Neural cell (in vitro differentiated cells): Measurements from ENCODE around the gene RSF1. TPM values are rescaled to one million over a fixed set of nuclear protein-coding genes. Genes with fewer than 3 reads are reported as not detected.
A peak's percentile ranks its signal among the peaks of the same experiment; 100 is the strongest.

ENCODE experiments used
- H2AFZ ChIP-seq: fragments of 200-600, 300-800 bp; sonication (generic), shearing (Covaris generic); 2 replicates; pipeline ENCODE4 v1.6.0; 2014; ENCODE audit warnings: low read depth, mild to moderate bottlenecking, antibody characterized with exemption, low read length, moderate library complexity
- H3F3A ChIP-seq: fragments of 200-600 bp; shearing (Covaris generic); 2 replicates; pipeline ENCODE4 v1.6.1; 2016; ENCODE audit warnings: mild to moderate bottlenecking, moderate library complexity, mixed read lengths, antibody characterized with exemption, low read length; ENCODE audit not compliant: insufficient read depth, poor library complexity, severe bottlenecking
- H3K27ac ChIP-seq: fragments of 200-600, 300-800 bp; sonication (generic), shearing (Covaris generic); 2 replicates; pipeline ENCODE4 v1.5.1; 2014; ENCODE audit warnings: mild to moderate bottlenecking, low read length, moderate library complexity
- H3K27me3 ChIP-seq: fragments of 300-800, 200-600 bp; sonication (generic), shearing (Covaris generic); 2 replicates; pipeline ENCODE4 v1.6.0; 2014; ENCODE audit warnings: mild to moderate bottlenecking, low read depth, low read length, moderate library complexity; ENCODE audit not compliant: insufficient read depth
- H3K36me3 ChIP-seq: fragments of 300-800, 200-600 bp; sonication (generic), shearing (Covaris generic); 2 replicates; pipeline ENCODE4 v1.5.1; 2014; ENCODE audit warnings: mild to moderate bottlenecking, antibody characterized with exemption, low read length, moderate library complexity; ENCODE audit not compliant: insufficient read depth
- H3K4me2 ChIP-seq: fragments of 300-800, 200-600 bp; sonication (generic), shearing (Covaris generic); 2 replicates; pipeline ENCODE4 v1.6.0; 2014; ENCODE audit warnings: mild to moderate bottlenecking, low read length
- H3K4me3 ChIP-seq: fragments of 300-800, 200-600 bp; sonication (generic), shearing (Covaris generic); 2 replicates; pipeline ENCODE4 v1.5.1; 2014; ENCODE audit warnings: mild to moderate bottlenecking, low read length, moderate library complexity
- H3K79me2 ChIP-seq: fragments of 200-600 bp; shearing (Covaris generic); replicated peaks from 2 replicates; pipeline ENCODE4 v1.6.0; 2014; ENCODE audit warnings: mild to moderate bottlenecking, low read length, moderate library complexity; ENCODE audit not compliant: insufficient read depth
- H3K9ac ChIP-seq: fragments of 300-800, 200-600 bp; sonication (generic), shearing (Covaris generic); 2 replicates; pipeline ENCODE4 v1.6.1; 2016; ENCODE audit warnings: mild to moderate bottlenecking, low read length, mixed read lengths
- H3K9me2 ChIP-seq: fragments of 200-600 bp; shearing (Covaris generic); 2 replicates; pipeline ENCODE4 v1.6.1; 2016; ENCODE audit warnings: mild to moderate bottlenecking, low read length, mixed read lengths; ENCODE audit not compliant: insufficient read depth
- H3K9me3 ChIP-seq: fragments of 200-600, 300-800 bp; sonication (generic), shearing (Covaris generic); 2 replicates; pipeline ENCODE4 v1.6.1; 2016; ENCODE audit warnings: mild to moderate bottlenecking, mixed run types, low read length, moderate library complexity, mixed read lengths
- H4K20me1 ChIP-seq: fragments of 200-600 bp; shearing (Covaris generic); 2 replicates; pipeline ENCODE4 v1.6.1; 2016; ENCODE audit warnings: mild to moderate bottlenecking, mixed run types; ENCODE audit not compliant: insufficient read depth
- EP300 ChIP-seq: fragments of 450-650 bp; conservative IDR thresholded peaks from 2 replicates; pipeline ENCODE4 v1.6.1; 2014; ENCODE audit warnings: antibody characterized with exemption, mild to moderate bottlenecking, moderate library complexity; ENCODE audit not compliant: poor library complexity, severe bottlenecking
- EZH2 ChIP-seq: fragments of 200-600, 300-800 bp; shearing (Covaris generic), sonication (generic); IDR thresholded peaks from 2 replicates; pipeline ENCODE4 v1.6.1; 2014; ENCODE audit warnings: antibody characterized with exemption, low read length, borderline replicate concordance, mild to moderate bottlenecking; ENCODE audit not compliant: insufficient read depth, poor library complexity, severe bottlenecking
- MXI1 ChIP-seq: fragments of 450-650 bp; conservative IDR thresholded peaks from 2 replicates; pipeline ENCODE4 v1.6.1; 2014; ENCODE audit warnings: antibody characterized with exemption, mild to moderate bottlenecking; ENCODE audit not compliant: poor library complexity, severe bottlenecking
- POLR2AphosphoS5 ChIP-seq: IDR thresholded peaks from 2 replicates; pipeline ENCODE4 v1.6.1; 2012
- RAD21 ChIP-seq: fragments of 450-650 bp; conservative IDR thresholded peaks from 2 replicates; pipeline ENCODE4 v1.6.1; 2014; ENCODE audit warnings: antibody characterized with exemption, mild to moderate bottlenecking, moderate library complexity
- SMC3 ChIP-seq: fragments of 450-650 bp; conservative IDR thresholded peaks from 2 replicates; pipeline ENCODE4 v1.6.1; 2014; ENCODE audit warnings: antibody characterized with exemption, mild to moderate bottlenecking, moderate library complexity; ENCODE audit not compliant: poor library complexity
- TAF1 ChIP-seq: IDR thresholded peaks from 2 replicates; pipeline ENCODE4 v1.6.1; 2012; ENCODE audit warnings: low read depth
- polyA plus RNA-seq: library from polyadenylated mRNA; depleted of rRNA; stranded (reverse); fragments of >200 nt; gene quantifications from 2 replicates; pipeline ENCODE4 v1.2.3, GENCODE V29; 2014
- TF ChIP-seq, protein P1 (sequence below): IDR thresholded peaks from 2 replicates; pipeline ENCODE4 v1.6.1; 2012; ENCODE audit warnings: borderline replicate concordance
- TF ChIP-seq, protein P2 (sequence below): fragments of 450-650 bp; IDR thresholded peaks from 2 replicates; pipeline ENCODE4 v1.5.1; 2014; ENCODE audit warnings: antibody characterized with exemption, mild to moderate bottlenecking, moderate library complexity; ENCODE audit not compliant: poor library complexity, severe bottlenecking

Gene RSF1
- polyA plus RNA-seq, 1 donor from 2014 or later: 19.1 TPM

DNA sequence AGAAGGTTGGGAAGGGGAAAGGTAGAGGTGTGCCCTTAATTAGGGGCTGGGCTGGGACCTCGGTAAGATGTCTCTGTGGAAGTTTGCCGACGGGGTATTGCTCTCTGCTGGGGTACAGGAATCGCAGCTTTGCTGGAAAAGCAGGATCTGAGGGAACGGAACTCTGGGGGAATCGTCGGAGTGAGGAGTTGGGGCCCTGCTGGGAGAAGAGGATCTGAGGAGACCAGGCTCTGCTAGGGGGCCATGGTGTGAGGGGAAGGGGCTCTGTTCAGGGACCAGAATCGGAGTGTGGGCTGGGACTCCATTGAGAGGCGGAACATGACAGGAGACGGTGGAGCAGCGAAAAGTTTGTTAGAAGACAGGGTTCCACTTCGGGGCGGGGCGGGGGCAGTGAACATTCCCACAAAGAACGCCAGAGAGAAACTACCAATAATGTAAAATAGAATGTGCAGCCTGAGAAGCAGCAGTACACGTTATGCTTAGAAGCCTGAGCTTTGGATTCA is 878 bp upstream of the RSF1 start:
- H3K9me3 ChIP-seq: no peaks in the 10 kb centered on the region
- no peaks in the 10 kb centered on the region for H3K9me2 ChIP-seq
- H3K27ac ChIP-seq: peak overlapping the region; percentile 11
- peak overlapping the region; percentile 92 for H3K4me3 ChIP-seq
- no peaks in the 10 kb centered on the region for H3K36me3 ChIP-seq
- TF ChIP-seq EP300: no peak
- TF ChIP-seq MXI1: no peak
- TF ChIP-seq TAF1: no peak
- H3F3A ChIP-seq: peaks cover 7% of the 10 kb centered on the region
- H4K20me1 ChIP-seq: no peaks in the 10 kb centered on the region
- H3K27me3 ChIP-seq: no peaks in the 10 kb centered on the region
- H3K9ac ChIP-seq: peak overlapping the region; percentile 46
- H3K4me2 ChIP-seq: peak overlapping the region; percentile 38
- peaks cover 25% of the 10 kb centered on the region for H3K79me2 ChIP-seq
- peak overlapping the region; percentile 61 for H2AFZ ChIP-seq

DNA sequence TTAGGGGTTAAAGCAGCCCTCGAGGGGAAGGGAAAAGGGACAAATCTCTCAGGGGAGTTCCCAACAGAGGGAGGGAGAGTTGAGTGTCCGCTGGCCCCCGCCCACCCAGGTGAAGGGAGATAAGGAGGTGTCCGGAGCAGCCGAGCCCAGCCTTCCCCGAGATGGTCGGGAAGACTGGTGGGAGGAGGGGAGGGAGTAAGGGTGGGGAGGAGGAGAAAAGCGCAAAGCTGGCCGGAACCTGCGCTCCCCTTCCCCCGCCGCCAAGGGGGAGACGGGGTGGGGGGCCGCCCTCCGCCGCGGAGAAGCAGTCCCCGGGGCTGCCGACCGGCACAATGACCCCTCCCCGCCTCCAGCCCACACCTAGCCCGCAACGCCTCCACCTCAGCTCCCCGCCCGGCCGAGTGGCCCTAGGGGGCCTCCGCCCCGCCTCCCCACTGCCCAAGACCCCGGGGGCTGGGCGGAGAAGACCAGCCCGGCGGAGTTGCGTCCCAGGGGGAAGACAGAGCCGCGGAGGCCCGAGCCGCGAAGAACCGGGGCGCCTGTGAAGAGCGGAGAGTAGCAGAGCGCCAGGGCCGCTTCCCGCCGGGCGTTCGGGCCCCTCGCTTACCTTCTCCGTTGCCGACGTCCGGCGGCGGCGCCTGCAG is 479 bp downstream of the RSF1 start:
- no peaks in the 10 kb centered on the region for H3K27me3 ChIP-seq
- TF ChIP-seq POLR2AphosphoS5 (no peak), TAF1 (no peak), EZH2 (no peak), MXI1 (no peak), RAD21 (no peak), EP300 (no peak), SMC3 (no peak)
- TF ChIP-seq, protein P1, sequence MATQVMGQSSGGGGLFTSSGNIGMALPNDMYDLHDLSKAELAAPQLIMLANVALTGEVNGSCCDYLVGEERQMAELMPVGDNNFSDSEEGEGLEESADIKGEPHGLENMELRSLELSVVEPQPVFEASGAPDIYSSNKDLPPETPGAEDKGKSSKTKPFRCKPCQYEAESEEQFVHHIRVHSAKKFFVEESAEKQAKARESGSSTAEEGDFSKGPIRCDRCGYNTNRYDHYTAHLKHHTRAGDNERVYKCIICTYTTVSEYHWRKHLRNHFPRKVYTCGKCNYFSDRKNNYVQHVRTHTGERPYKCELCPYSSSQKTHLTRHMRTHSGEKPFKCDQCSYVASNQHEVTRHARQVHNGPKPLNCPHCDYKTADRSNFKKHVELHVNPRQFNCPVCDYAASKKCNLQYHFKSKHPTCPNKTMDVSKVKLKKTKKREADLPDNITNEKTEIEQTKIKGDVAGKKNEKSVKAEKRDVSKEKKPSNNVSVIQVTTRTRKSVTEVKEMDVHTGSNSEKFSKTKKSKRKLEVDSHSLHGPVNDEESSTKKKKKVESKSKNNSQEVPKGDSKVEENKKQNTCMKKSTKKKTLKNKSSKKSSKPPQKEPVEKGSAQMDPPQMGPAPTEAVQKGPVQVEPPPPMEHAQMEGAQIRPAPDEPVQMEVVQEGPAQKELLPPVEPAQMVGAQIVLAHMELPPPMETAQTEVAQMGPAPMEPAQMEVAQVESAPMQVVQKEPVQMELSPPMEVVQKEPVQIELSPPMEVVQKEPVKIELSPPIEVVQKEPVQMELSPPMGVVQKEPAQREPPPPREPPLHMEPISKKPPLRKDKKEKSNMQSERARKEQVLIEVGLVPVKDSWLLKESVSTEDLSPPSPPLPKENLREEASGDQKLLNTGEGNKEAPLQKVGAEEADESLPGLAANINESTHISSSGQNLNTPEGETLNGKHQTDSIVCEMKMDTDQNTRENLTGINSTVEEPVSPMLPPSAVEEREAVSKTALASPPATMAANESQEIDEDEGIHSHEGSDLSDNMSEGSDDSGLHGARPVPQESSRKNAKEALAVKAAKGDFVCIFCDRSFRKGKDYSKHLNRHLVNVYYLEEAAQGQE: no peak
- TF ChIP-seq, protein P2, sequence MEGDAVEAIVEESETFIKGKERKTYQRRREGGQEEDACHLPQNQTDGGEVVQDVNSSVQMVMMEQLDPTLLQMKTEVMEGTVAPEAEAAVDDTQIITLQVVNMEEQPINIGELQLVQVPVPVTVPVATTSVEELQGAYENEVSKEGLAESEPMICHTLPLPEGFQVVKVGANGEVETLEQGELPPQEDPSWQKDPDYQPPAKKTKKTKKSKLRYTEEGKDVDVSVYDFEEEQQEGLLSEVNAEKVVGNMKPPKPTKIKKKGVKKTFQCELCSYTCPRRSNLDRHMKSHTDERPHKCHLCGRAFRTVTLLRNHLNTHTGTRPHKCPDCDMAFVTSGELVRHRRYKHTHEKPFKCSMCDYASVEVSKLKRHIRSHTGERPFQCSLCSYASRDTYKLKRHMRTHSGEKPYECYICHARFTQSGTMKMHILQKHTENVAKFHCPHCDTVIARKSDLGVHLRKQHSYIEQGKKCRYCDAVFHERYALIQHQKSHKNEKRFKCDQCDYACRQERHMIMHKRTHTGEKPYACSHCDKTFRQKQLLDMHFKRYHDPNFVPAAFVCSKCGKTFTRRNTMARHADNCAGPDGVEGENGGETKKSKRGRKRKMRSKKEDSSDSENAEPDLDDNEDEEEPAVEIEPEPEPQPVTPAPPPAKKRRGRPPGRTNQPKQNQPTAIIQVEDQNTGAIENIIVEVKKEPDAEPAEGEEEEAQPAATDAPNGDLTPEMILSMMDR: no peak
- no peaks in the 10 kb centered on the region for H3K36me3 ChIP-seq
- H3K27ac ChIP-seq: peak overlapping the region; percentile 95
- no peaks in the 10 kb centered on the region for H3K9me3 ChIP-seq
- H4K20me1 ChIP-seq: no peaks in the 10 kb centered on the region
- peaks cover 38% of the 10 kb centered on the region for H3K79me2 ChIP-seq
- peaks cover 7% of the 10 kb centered on the region for H3F3A ChIP-seq
- H3K9me2 ChIP-seq: no peaks in the 10 kb centered on the region
- H3K4me3 ChIP-seq: peak overlapping the region; percentile 92
- peak overlapping the region; percentile 97 for H3K9ac ChIP-seq
- H3K4me2 ChIP-seq: peak overlapping the region; percentile 30
- peak overlapping the region; percentile 78 for H2AFZ ChIP-seq
